HS-27A (cell line): ENCODE results near the gene ATP4A.

Experiments
- DNase-seq: peaks from one replicate; pipeline ENCODE4 v3.0.0-alpha.2; 2012; ENCODE audit warnings: low read depth, missing footprints

The ATP4A gene

GRCh38 chr19:35524181-35524837 lies 39.1 kb downstream of the ATP4A start:
- DNase-seq, result no peak

DNA sequence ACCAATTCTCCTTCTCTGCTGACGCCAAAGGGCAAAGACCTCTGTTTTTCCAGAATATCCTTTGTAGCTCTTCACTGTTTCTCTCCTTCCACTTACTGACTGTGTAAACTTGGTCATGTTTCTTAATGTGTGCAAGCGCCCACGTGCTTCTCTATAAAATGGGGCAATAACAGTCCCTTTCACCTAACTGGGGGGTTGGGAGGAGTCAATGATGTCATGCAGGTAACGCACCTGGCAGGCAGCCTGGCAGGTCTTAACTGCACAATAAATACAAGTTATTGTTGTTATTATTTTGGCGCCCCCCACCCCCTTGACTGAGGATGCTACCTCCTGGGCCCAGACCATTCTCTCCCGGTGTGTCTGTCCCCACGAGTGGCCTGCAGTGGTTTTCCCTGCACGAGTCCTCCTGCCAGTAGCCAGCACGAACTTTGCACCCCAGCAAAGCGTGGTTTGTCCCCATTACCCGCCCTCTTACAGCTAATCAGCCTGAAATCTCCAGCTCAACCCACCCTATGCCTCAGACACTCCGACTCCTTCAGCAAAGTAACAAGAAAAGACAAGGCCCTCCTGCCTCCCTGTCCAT lies 40.6 kb downstream of the ATP4A start:
- no peak for DNase-seq

DNA sequence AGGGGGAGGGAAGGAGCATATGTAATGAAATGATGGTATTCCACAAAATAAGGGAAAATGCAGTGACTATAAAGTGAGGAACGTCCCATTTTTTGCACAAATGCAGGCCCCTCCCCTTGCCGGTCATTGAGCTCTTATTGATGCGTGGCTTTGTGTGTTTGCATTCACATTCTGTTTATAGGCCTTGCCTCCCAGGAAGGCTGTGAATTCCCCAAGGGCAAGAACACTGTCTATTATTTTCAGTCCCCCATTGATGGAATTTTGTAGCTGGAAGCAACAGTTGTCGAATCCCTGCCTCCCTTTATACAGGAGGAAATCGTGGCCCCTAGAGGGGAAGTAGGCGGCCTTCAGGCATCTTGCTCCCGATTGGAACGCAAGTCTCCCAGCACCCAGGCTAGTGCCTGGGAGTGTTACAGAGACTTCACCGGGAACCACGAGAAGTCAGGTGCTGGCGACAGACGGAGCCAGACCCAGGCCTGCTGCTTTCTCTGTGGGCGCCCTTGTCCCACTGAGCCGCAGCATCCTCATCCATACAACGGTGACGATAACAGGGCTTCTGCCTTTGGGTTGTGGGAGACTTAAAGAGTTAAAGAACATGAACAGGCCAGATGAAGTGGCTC lies 42.2 kb downstream of the ATP4A start:
- DNase-seq, result no peak

- no peak for DNase-seq
These were observed 44.2 kb downstream of the ATP4A start for GRCh38 chr19:35519291-35519690.

DNA sequence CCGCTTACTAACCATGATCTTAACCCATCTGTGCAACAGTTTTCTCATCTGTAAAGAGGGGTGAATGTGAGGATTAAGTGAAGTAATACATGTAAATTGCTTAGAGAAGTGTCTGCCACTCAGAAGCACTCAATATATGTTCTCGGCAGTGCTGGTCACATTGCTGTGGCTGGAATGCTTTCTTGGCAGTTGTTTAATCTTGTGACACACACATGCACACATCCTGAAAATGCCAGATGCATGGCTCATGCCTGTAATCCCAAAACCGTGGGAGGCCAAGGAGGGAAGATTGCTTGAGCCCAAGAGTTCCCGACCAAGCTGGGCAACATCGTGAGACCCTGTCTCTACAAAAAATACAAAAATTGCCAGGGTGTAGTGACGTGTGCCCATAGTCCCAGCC lies 45.1 kb downstream of the ATP4A start:
- peak; percentile 99 for DNase-seq

DNA sequence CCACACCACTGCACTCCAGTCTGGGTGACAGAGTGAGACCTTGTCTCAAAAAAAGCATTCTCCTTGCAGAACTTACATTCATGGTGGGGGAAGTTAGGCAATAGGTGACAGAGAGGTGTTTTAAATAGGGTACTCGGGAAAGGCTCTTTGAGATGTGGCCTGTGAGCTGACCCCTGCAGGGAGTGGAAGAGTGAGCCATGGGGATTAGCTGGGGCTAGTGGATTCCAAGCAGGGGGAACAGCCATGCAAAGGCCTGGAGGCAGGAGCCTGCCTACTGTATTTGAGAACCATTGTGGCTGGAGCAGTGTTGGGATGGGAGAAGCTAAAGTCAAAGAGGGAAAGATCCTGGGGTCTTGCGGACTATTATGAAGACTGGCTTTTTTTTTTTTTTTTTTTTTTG lies 46.1 kb downstream of the ATP4A start:
- DNase-seq, result no peak

- DNase-seq, result no peak
These were observed 47.1 kb downstream of the ATP4A start for GRCh38 chr19:35516310-35516709.

DNA sequence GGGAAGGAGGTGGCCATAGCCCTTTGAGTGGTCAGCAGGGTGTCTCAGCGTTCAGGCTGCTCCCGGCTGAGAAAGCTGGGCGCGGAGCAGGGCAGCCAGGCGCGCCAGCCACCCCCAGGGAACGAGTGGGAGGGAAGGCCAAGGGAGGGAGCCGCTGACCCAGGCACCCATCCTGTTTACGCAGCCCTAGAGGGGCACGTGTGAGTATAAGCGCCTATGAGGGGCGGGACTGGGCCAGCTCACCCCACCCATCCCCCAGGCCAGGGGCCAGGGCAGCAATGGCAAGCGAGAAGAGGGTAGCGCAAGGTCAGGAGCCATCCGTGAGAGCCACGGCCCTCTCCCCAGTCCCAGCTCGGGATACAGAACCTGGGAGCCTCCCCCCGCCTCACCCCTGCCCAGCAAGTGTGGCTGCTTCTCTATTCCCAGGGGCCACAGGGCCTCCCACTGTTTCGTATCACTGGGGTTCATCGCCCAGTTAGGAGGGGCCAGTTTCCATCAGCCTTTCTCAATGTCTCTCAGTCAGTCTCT lies 49.1 kb downstream of the ATP4A start:
- DNase-seq, result no peak

DNA sequence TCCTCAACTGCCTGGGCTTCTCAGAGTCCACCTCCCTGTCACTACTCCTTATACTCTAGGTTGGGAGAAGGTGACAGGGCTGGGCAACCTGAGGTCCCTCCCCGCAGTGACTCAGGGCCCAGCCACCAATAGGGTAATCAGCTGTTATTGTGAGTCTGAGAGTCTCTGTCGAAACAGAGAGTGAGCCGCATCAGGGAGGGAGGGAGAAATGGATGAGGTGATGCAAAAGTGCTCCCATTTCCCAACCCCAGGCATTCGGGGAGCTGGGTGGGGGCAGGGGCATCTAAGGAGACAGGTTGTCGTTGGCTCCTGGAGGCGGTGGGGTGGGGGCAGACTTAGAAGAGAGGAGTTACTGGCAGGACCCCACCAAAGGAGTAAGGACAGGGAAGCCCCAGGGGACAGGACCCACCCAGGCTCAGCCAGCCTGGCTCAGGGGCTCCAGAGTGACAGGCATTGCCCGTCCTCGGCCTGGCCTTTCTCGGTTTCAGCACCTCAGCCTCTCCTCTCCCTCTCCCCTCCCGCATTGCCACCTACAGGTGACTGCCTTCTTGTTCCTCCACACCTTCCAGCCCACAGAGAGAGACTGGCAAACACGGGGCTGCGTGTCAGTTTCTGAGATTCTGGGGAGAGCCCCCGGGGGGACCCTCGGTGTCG lies 49.7 kb downstream of the ATP4A start, which contains the start of gene DMKN:
TSS of gene DMKN (minus strand) at position 22 of the 654 bp plus-strand sequence. CDS start 174 bp downstream, outside the sequence.
- DNase-seq, result no peak

DNA sequence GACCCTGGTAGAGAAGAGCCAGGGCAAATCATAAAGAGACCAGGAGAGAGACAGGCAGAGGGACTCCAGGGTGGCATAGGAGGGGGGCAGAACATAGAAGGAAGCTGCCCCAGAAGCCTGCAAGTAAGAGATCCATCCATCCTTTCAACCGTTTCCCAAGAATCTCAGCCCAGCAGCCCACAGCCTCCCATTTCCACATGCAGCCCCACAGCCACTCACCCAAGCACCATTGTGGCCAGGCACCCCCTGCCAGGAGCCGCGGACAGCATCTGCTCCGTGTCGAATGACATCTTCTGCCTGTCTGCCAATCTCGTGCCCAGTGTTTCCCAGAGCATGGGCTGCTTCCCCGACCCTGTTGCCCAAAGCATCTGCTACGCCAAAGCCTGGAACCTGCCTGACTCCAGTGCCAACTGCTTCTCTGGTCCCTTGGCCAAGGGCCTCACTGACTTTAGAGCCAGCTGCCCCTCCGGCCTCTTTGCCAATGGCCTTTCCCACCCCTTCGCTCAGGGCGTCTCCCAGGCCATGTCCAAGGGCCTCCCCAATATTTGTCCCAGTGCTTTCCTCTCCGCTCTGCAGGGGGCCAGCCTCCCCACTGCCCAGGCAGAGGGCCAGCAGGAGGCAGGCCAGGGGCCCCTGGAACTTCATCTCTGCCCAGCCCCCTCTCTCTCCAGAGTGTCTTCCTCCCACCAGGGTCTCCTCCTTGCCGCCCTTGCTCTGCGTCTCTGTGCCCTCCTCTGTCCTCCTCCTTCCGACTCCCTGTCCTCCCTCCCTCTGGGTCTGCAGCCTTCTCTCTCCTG lies 50.4 kb downstream of the ATP4A start:
- DNase-seq, result no peak

- no peak for DNase-seq
These were observed 52.1 kb downstream of the ATP4A start for GRCh38 chr19:35511337-35511736.

DNA sequence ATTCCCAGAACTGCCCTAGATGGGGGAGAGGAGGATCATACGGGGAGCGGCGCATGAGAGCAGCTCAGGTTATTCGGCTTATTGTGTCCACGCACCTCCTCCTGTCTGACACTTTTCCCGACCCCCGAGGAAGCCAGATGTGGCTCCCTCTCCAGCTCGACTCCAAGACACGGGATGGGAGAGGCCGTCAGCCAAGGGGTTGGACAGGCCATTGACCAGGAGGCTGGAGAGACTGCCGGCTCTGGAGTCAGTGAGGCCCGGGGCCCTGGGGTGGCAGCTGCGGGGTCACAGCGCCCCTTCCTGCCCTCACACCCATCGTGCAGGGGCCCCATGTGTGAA lies 52.9 kb downstream of the ATP4A start:
- DNase-seq, result no peak

DNA sequence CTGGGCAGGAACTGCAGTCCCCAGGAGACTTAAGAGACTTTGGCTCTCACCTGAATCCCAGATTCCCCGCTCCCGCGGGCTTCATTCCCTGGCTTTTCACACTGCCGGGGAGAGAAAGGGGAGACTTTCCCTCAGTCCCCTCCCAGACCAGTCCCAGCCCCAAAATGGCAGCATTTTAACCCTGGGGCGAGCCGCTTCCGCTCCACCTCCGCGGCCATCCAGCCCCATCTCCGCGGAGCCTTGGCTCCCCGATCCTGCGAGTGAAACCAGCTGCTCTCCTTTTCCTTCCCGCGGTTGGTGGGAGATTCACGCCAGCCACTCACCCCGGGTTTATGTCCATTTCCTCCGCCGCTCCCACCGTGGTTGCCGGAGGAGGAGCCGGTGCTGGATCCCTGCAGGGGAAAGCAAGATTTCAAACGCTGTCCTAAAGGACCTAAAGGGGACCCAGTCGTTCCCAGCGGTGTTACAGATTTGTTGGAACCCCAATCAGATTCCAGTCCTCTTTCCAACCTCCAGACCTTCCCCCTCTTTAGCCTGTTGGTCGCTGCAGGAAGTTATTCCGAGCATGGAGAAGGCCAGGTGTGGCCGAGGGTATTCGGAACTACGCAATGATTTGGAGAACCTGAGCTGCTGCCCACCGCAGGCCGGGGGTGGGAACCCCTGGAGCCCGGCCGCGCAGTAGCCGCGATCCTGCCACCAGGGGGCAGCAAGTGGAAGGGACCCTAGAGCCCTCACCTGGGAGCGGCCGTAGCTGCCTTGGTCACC lies 53.4 kb downstream of the ATP4A start:
- peak; percentile 64 for DNase-seq

DNA sequence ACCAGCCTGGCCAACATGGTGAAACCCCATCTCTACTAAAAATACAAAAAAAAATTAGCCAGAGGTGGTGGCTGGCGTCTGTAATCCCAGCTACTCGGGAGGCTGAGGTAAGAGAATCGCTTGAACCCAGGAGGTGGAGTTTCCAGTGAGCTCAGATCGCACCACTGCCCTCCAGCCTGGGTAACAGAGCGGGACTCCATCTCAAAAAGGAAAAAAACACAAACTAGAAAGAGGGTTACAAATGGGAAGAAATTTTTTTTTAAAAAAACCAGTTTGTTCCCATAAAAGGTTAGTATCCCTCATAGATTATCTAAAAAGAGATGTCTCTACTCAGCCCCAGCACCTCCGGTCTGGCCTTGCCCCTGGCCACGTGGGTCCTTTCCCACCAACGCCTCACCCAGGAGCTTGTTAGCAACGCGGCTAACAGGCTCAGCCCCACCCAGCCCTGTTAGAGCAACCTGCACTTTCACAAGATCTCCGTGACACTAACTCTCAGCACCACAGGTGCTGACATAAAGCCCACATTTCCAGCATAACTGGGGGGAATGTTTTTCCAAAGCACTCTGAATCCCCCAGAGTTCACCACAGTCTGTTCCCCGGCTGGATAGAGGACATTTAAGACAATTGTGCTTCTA lies 54.3 kb downstream of the ATP4A start:
- DNase-seq, result no peak

DNA sequence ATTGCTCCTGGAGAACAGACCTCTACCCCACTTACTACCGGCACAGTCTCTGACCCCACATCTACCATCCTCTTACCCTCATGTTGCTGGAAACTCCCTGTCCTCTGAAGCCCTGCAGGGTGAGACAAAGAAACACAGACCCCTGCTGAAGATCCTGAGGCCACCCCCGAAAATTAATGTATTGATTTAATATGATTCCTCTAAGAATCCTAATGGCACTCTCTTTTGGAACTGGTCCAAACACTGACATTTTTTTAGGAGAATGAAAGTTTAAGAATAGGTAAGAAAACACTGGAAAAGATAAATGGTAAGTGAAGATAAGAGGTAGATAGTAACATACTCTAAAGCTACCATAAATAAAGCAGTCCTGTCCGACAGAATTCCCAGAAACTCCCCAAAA lies 55.3 kb downstream of the ATP4A start:
- DNase-seq, result no peak

GRCh38 chr19:35507561-35507960 lies 55.9 kb downstream of the ATP4A start:
- DNase-seq, result no peak

- no peak for DNase-seq
These were observed 57.4 kb downstream of the ATP4A start for GRCh38 chr19:35506011-35506410.

GRCh38 chr19:35502751-35503150 lies 60.7 kb downstream of the ATP4A start:
- DNase-seq, result no peak

DNA sequence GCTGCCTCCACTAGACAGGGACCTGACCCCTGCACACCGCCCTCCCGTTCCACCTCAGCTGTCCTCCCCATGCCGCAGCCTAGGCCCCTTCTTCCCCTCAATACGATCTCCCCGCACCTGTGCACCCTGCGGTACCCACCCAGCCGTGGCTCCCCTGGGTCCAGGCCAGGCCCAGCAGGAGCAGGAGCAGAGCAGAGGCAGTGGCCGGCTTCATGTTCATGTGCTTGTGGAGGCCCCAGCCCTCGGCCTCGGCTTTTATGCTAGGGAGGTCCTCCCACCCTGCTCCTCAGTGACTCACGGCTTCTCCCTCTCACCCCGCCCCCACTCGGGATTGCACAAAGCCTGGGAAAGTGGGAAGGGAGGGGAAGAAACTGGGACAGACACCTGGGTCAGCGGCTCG lies 61.8 kb downstream of the ATP4A start:
- DNase-seq, result no peak

DNA sequence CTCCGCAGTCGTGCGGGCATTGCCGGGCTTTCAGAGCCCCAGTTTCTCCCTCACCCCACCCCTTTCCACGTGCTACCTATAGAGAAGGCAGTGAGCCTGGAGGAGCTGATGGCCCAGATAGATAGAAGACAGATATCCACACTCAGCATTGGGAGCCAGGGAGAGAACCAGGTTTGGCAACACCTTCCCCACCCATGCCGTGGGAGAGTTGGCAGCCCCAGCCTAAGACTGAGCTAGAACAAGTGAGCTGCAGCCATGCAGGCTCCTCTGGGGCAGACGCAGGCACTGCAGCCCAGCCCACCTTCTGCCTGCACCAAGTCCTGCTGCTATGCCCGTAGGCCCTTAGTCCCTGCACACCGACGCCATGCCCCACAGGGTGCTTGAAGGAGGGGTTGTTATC lies 62.8 kb downstream of the ATP4A start:
- DNase-seq, result no peak
